Muscle layer of duodenum (tissue), 2 donors: ENCODE data around the gene AFF3.

Experiments
- H3K27ac ChIP-seq: one replicate; pipeline ENCODE4 v1.7.0; 2013; ENCODE audit warnings: mild to moderate bottlenecking, low read length
- H3K27me3 ChIP-seq: one replicate; pipeline ENCODE4 v1.7.0; 2013; ENCODE audit warnings: low read depth, mild to moderate bottlenecking, control low read depth, low read length
- H3K36me3 ChIP-seq, 2 donors: one replicate each; pipeline ENCODE4 v1.7.0; 2013; ENCODE audit warnings: low read length in 2 of 2, control low read depth in 1 of 2, mild to moderate bottlenecking in 1 of 2; ENCODE audit not compliant: insufficient read depth in 2 of 2, control insufficient read depth in 1 of 2
- H3K4me1 ChIP-seq, 2 donors: one replicate each; pipeline ENCODE4 v1.7.0; 2013; ENCODE audit warnings: low read length in 2 of 2, mild to moderate bottlenecking in 2 of 2, control low read depth in 1 of 2, moderate library complexity in 1 of 2; ENCODE audit not compliant: insufficient read depth in 2 of 2, control insufficient read depth in 1 of 2
- H3K4me3 ChIP-seq, 2 donors: one replicate each; pipeline ENCODE4 v1.7.0; 2013; ENCODE audit warnings: low read length in 2 of 2, low read depth in 1 of 2, mild to moderate bottlenecking in 1 of 2
- H3K9me3 ChIP-seq, 2 donors: one replicate each; pipeline ENCODE4 v1.7.0; 2013; ENCODE audit warnings: low read length in 2 of 2, control low read depth in 1 of 2, mild to moderate bottlenecking in 1 of 2; ENCODE audit not compliant: control insufficient read depth in 1 of 2
- donor health status: healthy.

Gene AFF3

DNA sequence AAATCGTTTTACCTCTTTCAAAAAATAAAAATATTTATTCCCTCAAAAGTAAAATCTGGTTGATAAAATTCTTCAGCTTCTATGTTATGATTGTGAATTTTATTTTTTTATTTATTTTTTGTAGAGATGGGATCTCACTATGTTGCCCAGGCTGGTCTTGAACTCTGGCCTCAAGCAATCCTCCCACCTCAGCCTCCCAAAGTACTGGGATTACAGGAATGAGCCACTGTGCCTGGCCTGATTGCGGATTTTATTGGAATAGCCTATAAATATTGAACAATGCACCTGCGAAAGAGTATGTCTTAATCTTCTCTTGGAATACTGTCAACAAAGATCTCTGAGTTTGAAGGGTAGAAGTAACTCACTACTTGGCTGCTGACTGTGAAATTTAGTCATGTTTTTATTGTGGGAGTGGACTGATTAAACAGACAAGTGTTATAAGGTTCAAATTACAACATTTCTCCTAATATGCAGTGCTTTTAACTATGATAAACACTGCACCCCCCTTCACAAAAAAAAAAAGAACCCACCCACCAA is 138.0 kb downstream of the AFF3 start:
- Histone ChIP-seq H3K36me3 (peaks cover 0 to 8% of the 10 kb centered on the region in 2 donors), H3K4me3 (no peak overlapping the region), H3K27ac (no peak overlapping the region), H3K27me3 (no peaks in the 10 kb centered on the region), H3K4me1 (peaks cover 2% of the 10 kb centered on the region in 2 donors), H3K9me3 (no peaks in the 10 kb centered on the region)

GRCh38 chr2:100002059-100002458 is 140.3 kb downstream of the AFF3 start:
- Histone ChIP-seq H3K36me3 (peaks cover 0 to 6% of the 10 kb centered on the region in 2 donors), H3K9me3 (no peaks in the 10 kb centered on the region), H3K27ac (no peak overlapping the region), H3K4me3 (no peak overlapping the region), H3K27me3 (no peaks in the 10 kb centered on the region), H3K4me1 (no peaks in the 10 kb centered on the region)

DNA sequence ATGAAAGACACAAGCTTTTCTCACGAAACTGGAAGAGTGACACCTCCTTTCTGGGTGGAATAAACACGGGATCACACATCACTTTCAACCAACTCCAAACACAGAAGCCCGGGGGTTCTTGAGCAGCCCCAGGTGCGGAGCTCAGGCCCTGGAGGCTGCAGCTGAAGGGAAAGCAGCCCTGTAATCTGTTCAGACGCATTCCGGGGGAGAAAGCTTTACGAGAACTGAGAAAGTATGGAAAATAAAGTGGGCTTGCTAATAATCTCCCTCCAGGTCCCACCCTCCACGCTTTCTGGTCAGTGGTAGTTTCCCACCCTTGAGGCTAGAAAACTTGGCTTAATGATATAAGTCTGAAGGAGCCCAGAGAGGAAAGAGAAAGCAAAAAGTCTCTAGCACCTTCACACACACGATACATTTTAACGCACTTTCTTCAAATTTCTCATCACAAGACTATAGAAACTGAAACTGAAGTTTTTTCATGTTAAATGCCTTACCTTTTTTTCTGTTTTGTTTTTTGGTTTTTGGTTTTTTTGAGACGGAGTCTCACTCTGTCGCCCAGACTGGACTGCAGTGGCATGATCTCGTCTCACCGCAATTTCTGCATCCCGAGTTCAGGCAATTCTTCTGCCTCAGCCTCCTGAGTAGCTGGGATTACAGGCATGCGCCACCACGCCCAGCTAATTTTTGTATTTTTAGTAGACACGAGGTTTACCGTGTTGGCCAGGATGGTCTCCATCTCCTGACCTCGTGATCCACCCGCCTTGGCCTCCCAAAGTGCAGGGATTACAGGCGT is 141.3 kb downstream of the AFF3 start:
- Histone ChIP-seq H3K36me3 (no peaks in the 10 kb centered on the region), H3K27ac (no peak overlapping the region), H3K27me3 (no peaks in the 10 kb centered on the region), H3K4me1 (no peaks in the 10 kb centered on the region), H3K9me3 (no peaks in the 10 kb centered on the region), H3K4me3 (no peak overlapping the region)

- no peaks in the 10 kb centered on the region for H3K4me1 ChIP-seq
- no peaks in the 10 kb centered on the region for H3K36me3 ChIP-seq
- no peak overlapping the region for H3K27ac ChIP-seq
- no peaks in the 10 kb centered on the region for H3K9me3 ChIP-seq
- no peaks in the 10 kb centered on the region for H3K27me3 ChIP-seq
- no peak overlapping the region for H3K4me3 ChIP-seq
These were observed 143.6 kb downstream of the AFF3 start for GRCh38 chr2:99998651-99999320.

DNA sequence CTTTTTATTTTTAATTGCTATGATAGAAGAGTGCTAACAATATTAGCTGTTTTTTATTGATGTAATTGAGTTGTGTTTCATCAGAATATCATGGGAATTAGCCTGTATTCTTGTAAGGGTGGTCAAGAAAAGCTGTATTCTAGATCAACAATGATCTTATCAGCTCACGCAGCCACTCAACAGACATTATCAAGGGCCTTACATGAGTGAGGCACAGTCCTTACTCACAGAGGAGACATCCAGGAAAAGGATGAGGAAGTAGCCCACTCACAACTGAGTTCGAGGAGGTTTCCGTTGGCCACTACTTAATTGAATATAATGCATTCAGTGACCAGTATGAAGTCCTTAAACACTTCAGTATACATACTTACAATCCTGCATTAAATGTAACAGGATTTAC is 152.5 kb downstream of the AFF3 start:
- Histone ChIP-seq H3K4me3 (no peak overlapping the region), H3K9me3 (no peaks in the 10 kb centered on the region), H3K4me1 (no peaks in the 10 kb centered on the region), H3K36me3 (no peaks in the 10 kb centered on the region), H3K27me3 (no peaks in the 10 kb centered on the region), H3K27ac (no peak overlapping the region)

- H3K27ac ChIP-seq, result no peak overlapping the region
These were observed 153.8 kb downstream of the AFF3 start for GRCh38 chr2:99988599-99988998.

GRCh38 chr2:99987160-99987559 is 155.2 kb downstream of the AFF3 start:
- no peaks in the 10 kb centered on the region for H3K9me3 ChIP-seq
- H3K27me3 ChIP-seq, result no peaks in the 10 kb centered on the region
- no peak overlapping the region for H3K27ac ChIP-seq
- no peaks in the 10 kb centered on the region for H3K36me3 ChIP-seq
- H3K4me1 ChIP-seq, result no peaks in the 10 kb centered on the region
- H3K4me3 ChIP-seq, result no peak overlapping the region

More at GRCh38 chr2:99988599-99988998, 153.8 kb downstream of the AFF3 start:
- Histone ChIP-seq H3K36me3 (no peaks in the 10 kb centered on the region), H3K4me3 (no peak overlapping the region), H3K4me1 (no peaks in the 10 kb centered on the region), H3K27me3 (no peaks in the 10 kb centered on the region), H3K9me3 (no peaks in the 10 kb centered on the region)

DNA sequence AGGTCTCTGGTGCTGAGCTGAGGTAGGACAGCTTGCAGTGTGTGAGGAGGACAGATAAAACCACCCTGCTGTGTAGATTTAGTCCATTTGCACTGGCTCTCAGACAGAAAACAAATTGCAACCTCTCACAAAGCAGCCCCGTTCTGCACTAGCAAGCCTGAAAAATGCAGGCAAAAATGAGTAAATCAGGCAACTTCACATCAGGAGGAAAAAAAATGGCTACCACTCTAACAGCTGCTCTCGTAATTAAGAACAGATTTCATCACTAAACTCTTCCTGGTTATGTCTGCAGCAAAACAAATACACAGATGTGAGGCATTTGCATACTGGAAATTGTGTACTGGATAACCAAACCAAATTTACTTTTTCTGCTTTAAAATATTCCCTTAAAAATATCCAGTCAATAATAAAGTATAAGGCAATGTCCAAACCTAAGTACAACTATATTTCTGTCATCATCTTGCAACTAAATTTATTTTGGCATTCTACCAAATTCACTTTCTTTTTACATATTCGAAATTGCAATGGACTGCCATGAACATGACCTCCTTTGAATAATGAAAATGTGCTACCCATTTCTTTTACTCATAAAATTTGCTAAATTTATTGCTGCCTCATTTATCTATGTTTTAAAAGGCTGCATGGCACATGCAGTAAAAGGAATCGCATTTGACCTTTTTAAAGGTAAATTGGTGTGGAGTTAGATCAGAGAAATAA is 157.4 kb downstream of the AFF3 start:
- H3K27ac ChIP-seq, result no peak overlapping the region
- H3K4me1 ChIP-seq, result no peaks in the 10 kb centered on the region
- no peaks in the 10 kb centered on the region for H3K9me3 ChIP-seq
- H3K36me3 ChIP-seq, result no peaks in the 10 kb centered on the region
- H3K27me3 ChIP-seq, result no peaks in the 10 kb centered on the region
- H3K4me3 ChIP-seq, result no peak overlapping the region

DNA sequence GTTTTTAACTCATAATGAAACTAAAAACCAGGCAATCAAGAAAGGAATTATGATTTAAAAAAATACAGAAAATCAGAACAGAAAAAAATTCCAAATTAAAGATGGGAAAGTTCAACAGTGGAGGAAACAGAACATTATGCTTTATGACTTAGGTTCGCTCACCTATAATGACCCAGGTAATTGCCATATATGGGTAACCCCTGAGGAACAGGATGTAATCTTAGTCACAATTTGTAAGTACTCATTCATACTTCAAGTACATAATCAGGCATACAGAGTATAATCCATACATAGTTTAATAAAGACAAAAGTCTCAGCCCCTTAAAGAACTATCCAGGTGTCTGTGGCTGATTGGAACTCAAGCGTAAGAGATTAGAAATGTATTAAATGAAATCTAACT is 159.6 kb downstream of the AFF3 start:
- Histone ChIP-seq H3K4me3 (no peak overlapping the region), H3K9me3 (no peaks in the 10 kb centered on the region), H3K4me1 (no peaks in the 10 kb centered on the region), H3K36me3 (no peaks in the 10 kb centered on the region), H3K27me3 (no peaks in the 10 kb centered on the region), H3K27ac (no peak overlapping the region)

- no peak overlapping the region for H3K4me3 ChIP-seq
- H3K27me3 ChIP-seq, result no peaks in the 10 kb centered on the region
- no peaks in the 10 kb centered on the region for H3K9me3 ChIP-seq
- no peaks in the 10 kb centered on the region for H3K4me1 ChIP-seq
- H3K36me3 ChIP-seq, result no peaks in the 10 kb centered on the region
- H3K27ac ChIP-seq, result no peak overlapping the region
These were observed 160.6 kb downstream of the AFF3 start for GRCh38 chr2:99981840-99982239.

DNA sequence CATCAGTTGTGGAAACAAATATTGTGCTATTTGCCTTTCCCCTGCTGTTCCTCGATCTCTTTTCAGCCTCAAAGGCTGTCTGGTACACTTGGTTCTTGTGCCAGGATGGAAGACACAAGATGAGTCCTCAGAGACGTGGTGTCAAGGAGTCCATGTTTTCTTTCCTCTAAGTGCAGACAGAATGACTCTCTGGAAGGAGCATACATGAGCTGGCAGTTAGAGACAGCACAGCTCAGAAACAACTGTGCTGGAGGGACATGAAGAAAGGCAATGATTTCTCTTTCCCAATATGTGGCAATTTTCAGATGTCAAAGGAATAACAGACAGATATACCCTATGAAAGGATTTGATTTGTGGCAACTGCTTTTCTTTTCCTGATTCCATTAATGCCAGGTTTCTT is 162.2 kb downstream of the AFF3 start:
- H3K4me3 ChIP-seq, result no peak overlapping the region
- no peaks in the 10 kb centered on the region for H3K4me1 ChIP-seq
- no peaks in the 10 kb centered on the region for H3K27me3 ChIP-seq
- H3K27ac ChIP-seq, result no peak overlapping the region
- no peaks in the 10 kb centered on the region for H3K9me3 ChIP-seq
- H3K36me3 ChIP-seq, result no peaks in the 10 kb centered on the region
